Activated T-helper 1 cell treated with anti-CD3 and anti-CD28 coated beads, Interleukin-12 subunit alpha, Interleukin-12 subunit beta, Interleukin-2, Interleukin-4 antibody, amounts not matched to agents 30 ng/mL and 10 ng/mL and 1 ng/mL, durations not matched to agents 14 hours and 24 hours and 36 hours (primary cell): ENCODE data around the gene SETDB2. TPM values are rescaled to one million over a fixed set of nuclear protein-coding genes. Genes with fewer than 3 reads are reported as not detected.

Source experiments
- DNase-seq: peaks from one replicate; pipeline ENCODE4 v3.0.0; 2021; ENCODE audit warnings: low spot score
- H3K27ac Mint-ChIP-seq: one replicate; pipeline ENCODE4 v1.8.0; 2021; ENCODE audit warnings: mild to moderate bottlenecking, mixed read lengths
- H3K27me3 Mint-ChIP-seq: one replicate; pipeline ENCODE4 v1.8.0; 2022; ENCODE audit warnings: mild to moderate bottlenecking, moderate library complexity, mixed read lengths; ENCODE audit not compliant: insufficient read depth
- H3K36me3 Mint-ChIP-seq: one replicate; pipeline ENCODE4 v1.8.0; 2021; ENCODE audit warnings: low read depth, mixed read lengths
- H3K4me1 Mint-ChIP-seq: one replicate; pipeline ENCODE4 v1.8.0; 2021; ENCODE audit warnings: low read depth, mixed read lengths
- H3K4me3 Mint-ChIP-seq: one replicate; pipeline ENCODE4 v1.8.0; 2021; ENCODE audit warnings: mild to moderate bottlenecking, moderate library complexity, mixed read lengths
- H3K9me3 Mint-ChIP-seq: one replicate; pipeline ENCODE4 v1.8.0; 2021; ENCODE audit warnings: mixed read lengths
- intact Hi-C: fragments of 100-400 bp; cut with micrococcal nuclease; formaldehyde crosslinking; loops from one replicate; pipeline ENCODE4 v1.15.1; 2024
- total RNA-seq: library from RNA; stranded (reverse); gene quantifications from 2 replicates; pipeline ENCODE4 v1.2.3, GENCODE V29; 2022

The SETDB2 gene
- total RNA-seq, 1 donor from 2014 or later, result 13.0 TPM

GRCh38 chr13:49439609-49440008, 4.5 kb upstream of the SETDB2 start:
- H3K27ac Mint-ChIP-seq, result no peak overlapping the region

GRCh38 chr13:49441312-49441711, 2.8 kb upstream of the SETDB2 start:
- DNase-seq, result no peak
- H3K9me3 Mint-ChIP-seq, result no peaks in the 10 kb centered on the region
- no peak overlapping the region for H3K4me3 Mint-ChIP-seq
- H3K36me3 Mint-ChIP-seq, result peaks cover 8% of the 10 kb centered on the region
- peaks cover 40% of the 10 kb centered on the region for H3K4me1 Mint-ChIP-seq
- H3K27ac Mint-ChIP-seq, result peak overlapping the region; percentile 74
- intact Hi-C loops, result loop anchor here (5.0 to 10.0 kb wide), 4 partner anchors 559 to 1473 kb away; no protein-coding TSS in a partner anchor
- peaks cover 8% of the 10 kb centered on the region for H3K27me3 Mint-ChIP-seq

More at GRCh38 chr13:49439609-49440008, 4.5 kb upstream of the SETDB2 start:
- Mint-ChIP-seq H3K9me3 (no peaks in the 10 kb centered on the region), H3K36me3 (peaks cover 8% of the 10 kb centered on the region), H3K27me3 (peaks cover 8% of the 10 kb centered on the region), H3K4me3 (no peak overlapping the region), H3K4me1 (peaks cover 31% of the 10 kb centered on the region)
- DNase-seq, result no peak
- intact Hi-C loops, result loop anchor here (5.0 to 10.0 kb wide), 4 partner anchors 557 to 1475 kb away; no protein-coding TSS in a partner anchor

- peak overlapping the region; percentile 95 for H3K4me3 Mint-ChIP-seq
- peaks cover 7% of the 10 kb centered on the region for H3K36me3 Mint-ChIP-seq
- H3K4me1 Mint-ChIP-seq, result peaks cover 46% of the 10 kb centered on the region
- H3K27me3 Mint-ChIP-seq, result peaks cover 5% of the 10 kb centered on the region
- intact Hi-C loops, result loop anchor here (2.0 to 10.0 kb wide), 5 partner anchors 555 to 1473 kb away; partner anchors contain the start of gene TRIM13
- H3K27ac Mint-ChIP-seq, result peak overlapping the region; percentile 74
- no peaks in the 10 kb centered on the region for H3K9me3 Mint-ChIP-seq
- no peak for DNase-seq
These were observed 2.2 kb upstream of the SETDB2 start for GRCh38 chr13:49441846-49442245.

GRCh38 chr13:49443357-49443703, 744 bp upstream of the SETDB2 start:
- no peak for DNase-seq
- Mint-ChIP-seq H3K36me3 (peaks cover 8% of the 10 kb centered on the region), H3K4me1 (peaks cover 60% of the 10 kb centered on the region), H3K9me3 (no peaks in the 10 kb centered on the region), H3K27ac (peak overlapping the region; percentile 99), H3K4me3 (peak overlapping the region; percentile 95), H3K27me3 (peaks cover 5% of the 10 kb centered on the region)
- intact Hi-C loops, result loop anchor here (2.0 to 10.0 kb wide), 5 partner anchors 553 to 1471 kb away; partner anchors contain the start of gene TRIM13

- H3K9me3 Mint-ChIP-seq, result no peaks in the 10 kb centered on the region
- H3K36me3 Mint-ChIP-seq, result peaks cover 19% of the 10 kb centered on the region
- H3K4me3 Mint-ChIP-seq, result peak overlapping the region; percentile 95
- peak overlapping the region; percentile 99 for H3K27ac Mint-ChIP-seq
- peaks cover 5% of the 10 kb centered on the region for H3K27me3 Mint-ChIP-seq
- intact Hi-C loops, result loop anchor here (1.0 to 10.0 kb wide), 15 partner anchors 10 to 1470 kb away; partner anchors contain the start of genes CDADC1, FNDC3A, PHF11 and RCBTB1
- DNase-seq, result peak; percentile 21
- H3K4me1 Mint-ChIP-seq, result peaks cover 73% of the 10 kb centered on the region
These were observed 686 bp downstream of the SETDB2 start for GRCh38 chr13:49444524-49445395.

GRCh38 chr13:49446473-49446872, 2.4 kb downstream of the SETDB2 start:
- intact Hi-C loops, result loop anchor here (10.0 kb wide), 2 partner anchors 918 to 1468 kb away; no protein-coding TSS in a partner anchor
- Mint-ChIP-seq H3K4me1 (peaks cover 72% of the 10 kb centered on the region), H3K4me3 (peak overlapping the region; percentile 74), H3K36me3 (peaks cover 23% of the 10 kb centered on the region), H3K9me3 (no peaks in the 10 kb centered on the region), H3K27ac (peak overlapping the region; percentile 90), H3K27me3 (peaks cover 5% of the 10 kb centered on the region)
- no peak for DNase-seq

- Mint-ChIP-seq H3K36me3 (peaks cover 26% of the 10 kb centered on the region), H3K4me3 (no peak overlapping the region), H3K9me3 (no peaks in the 10 kb centered on the region), H3K27me3 (peaks cover 3% of the 10 kb centered on the region), H3K27ac (no peak overlapping the region), H3K4me1 (peaks cover 55% of the 10 kb centered on the region)
- no peak for DNase-seq
- intact Hi-C loops, result loop anchor here (10.0 kb wide), 2 partner anchors 916 to 1466 kb away; no protein-coding TSS in a partner anchor
These were observed 4.7 kb downstream of the SETDB2 start for GRCh38 chr13:49448753-49449152.

GRCh38 chr13:49450105-49450819, 6.2 kb downstream of the SETDB2 start:
- Mint-ChIP-seq H3K27ac (peak overlapping the region; percentile 26), H3K36me3 (peaks cover 30% of the 10 kb centered on the region), H3K4me1 (peaks cover 66% of the 10 kb centered on the region), H3K27me3 (no peaks in the 10 kb centered on the region), H3K4me3 (no peak overlapping the region), H3K9me3 (no peaks in the 10 kb centered on the region)
- intact Hi-C loops, result no loop called here
- DNase-seq, result no peak

- no peaks in the 10 kb centered on the region for H3K9me3 Mint-ChIP-seq
- DNase-seq, result no peak
- H3K36me3 Mint-ChIP-seq, result peaks cover 32% of the 10 kb centered on the region
- no peaks in the 10 kb centered on the region for H3K27me3 Mint-ChIP-seq
- no peak overlapping the region for H3K4me3 Mint-ChIP-seq
- H3K27ac Mint-ChIP-seq, result no peak overlapping the region
- intact Hi-C loops, result no loop called here
- peaks cover 45% of the 10 kb centered on the region for H3K4me1 Mint-ChIP-seq
These were observed 8.8 kb downstream of the SETDB2 start for GRCh38 chr13:49452725-49453457.

GRCh38 chr13:49453465-49453864, 9.4 kb downstream of the SETDB2 start:
- H3K4me1 Mint-ChIP-seq, result peaks cover 42% of the 10 kb centered on the region
- H3K4me3 Mint-ChIP-seq, result no peak overlapping the region
- H3K9me3 Mint-ChIP-seq, result no peaks in the 10 kb centered on the region
- no peak overlapping the region for H3K27ac Mint-ChIP-seq
- intact Hi-C loops, result no loop called here
- no peaks in the 10 kb centered on the region for H3K27me3 Mint-ChIP-seq
- peaks cover 32% of the 10 kb centered on the region for H3K36me3 Mint-ChIP-seq
- DNase-seq, result no peak

GRCh38 chr13:49454388-49455006, 10.4 kb downstream of the SETDB2 start:
- peaks cover 27% of the 10 kb centered on the region for H3K36me3 Mint-ChIP-seq
- H3K4me1 Mint-ChIP-seq, result peaks cover 35% of the 10 kb centered on the region
- intact Hi-C loops, result loop anchor here (1.0 kb wide), 2 partner anchors 10 to 41 kb away; partner anchors contain the start of genes CAB39L, PHF11 and SETDB2
- H3K4me3 Mint-ChIP-seq, result no peak overlapping the region
- peak overlapping the region; percentile 77 for H3K27ac Mint-ChIP-seq
- H3K9me3 Mint-ChIP-seq, result no peaks in the 10 kb centered on the region
- H3K27me3 Mint-ChIP-seq, result no peaks in the 10 kb centered on the region
- DNase-seq, result no peak

- H3K27me3 Mint-ChIP-seq, result no peaks in the 10 kb centered on the region
- H3K4me1 Mint-ChIP-seq, result peaks cover 30% of the 10 kb centered on the region
- intact Hi-C loops, result no loop called here
- H3K4me3 Mint-ChIP-seq, result no peak overlapping the region
- DNase-seq, result no peak
- H3K36me3 Mint-ChIP-seq, result peaks cover 23% of the 10 kb centered on the region
- no peaks in the 10 kb centered on the region for H3K9me3 Mint-ChIP-seq
- H3K27ac Mint-ChIP-seq, result no peak overlapping the region
These were observed 10.9 kb downstream of the SETDB2 start for GRCh38 chr13:49455007-49455398.
